Coronary artery (tissue), 2 donors: ENCODE results near the gene MCCC2.
A peak's percentile ranks its signal among the peaks of the same experiment; 100 is the strongest.
"Not testable (repeated sequence)": the region's sequence is repeated elsewhere in the genome, so short reads cannot be mapped to it uniquely, and the experiment has no call there.

Experiments
- DNase-seq: peaks from one replicate; pipeline ENCODE4 v3.0.0-alpha.2; 2017; ENCODE audit warnings: low spot score
- H3K27ac ChIP-seq, 2 donors: fragments of 200-600 bp; sonication (generic); one replicate each; pipeline ENCODE4 v1.5.1; 2016 to 2019
- H3K4me3 ChIP-seq: fragments of 200-600 bp; sonication (generic); 2 replicates; pipeline ENCODE4 v1.5.1; 2016; ENCODE audit warnings: mild to moderate bottlenecking, moderate library complexity
- TF ChIP-seq, protein P1 (sequence below): fragments of 200-600 bp; sonication (generic); IDR thresholded peaks from one replicate; pipeline ENCODE4 v1.5.1; 2019; ENCODE audit warnings: antibody characterized with exemption

The MCCC2 gene

GRCh38 chr5:71588533-71588885 is 1.4 kb downstream of the MCCC2 start:
- Histone ChIP-seq H3K4me3 (peak overlapping the region; percentile 96), H3K27ac (no peak overlapping the region)
- TF ChIP-seq, protein P1, sequence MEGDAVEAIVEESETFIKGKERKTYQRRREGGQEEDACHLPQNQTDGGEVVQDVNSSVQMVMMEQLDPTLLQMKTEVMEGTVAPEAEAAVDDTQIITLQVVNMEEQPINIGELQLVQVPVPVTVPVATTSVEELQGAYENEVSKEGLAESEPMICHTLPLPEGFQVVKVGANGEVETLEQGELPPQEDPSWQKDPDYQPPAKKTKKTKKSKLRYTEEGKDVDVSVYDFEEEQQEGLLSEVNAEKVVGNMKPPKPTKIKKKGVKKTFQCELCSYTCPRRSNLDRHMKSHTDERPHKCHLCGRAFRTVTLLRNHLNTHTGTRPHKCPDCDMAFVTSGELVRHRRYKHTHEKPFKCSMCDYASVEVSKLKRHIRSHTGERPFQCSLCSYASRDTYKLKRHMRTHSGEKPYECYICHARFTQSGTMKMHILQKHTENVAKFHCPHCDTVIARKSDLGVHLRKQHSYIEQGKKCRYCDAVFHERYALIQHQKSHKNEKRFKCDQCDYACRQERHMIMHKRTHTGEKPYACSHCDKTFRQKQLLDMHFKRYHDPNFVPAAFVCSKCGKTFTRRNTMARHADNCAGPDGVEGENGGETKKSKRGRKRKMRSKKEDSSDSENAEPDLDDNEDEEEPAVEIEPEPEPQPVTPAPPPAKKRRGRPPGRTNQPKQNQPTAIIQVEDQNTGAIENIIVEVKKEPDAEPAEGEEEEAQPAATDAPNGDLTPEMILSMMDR: no peak
- no peak for DNase-seq

- no peak overlapping the region for H3K4me3 ChIP-seq
Measured at GRCh38 chr5:71589903-71590302, 2.8 kb downstream of the MCCC2 start.

DNA sequence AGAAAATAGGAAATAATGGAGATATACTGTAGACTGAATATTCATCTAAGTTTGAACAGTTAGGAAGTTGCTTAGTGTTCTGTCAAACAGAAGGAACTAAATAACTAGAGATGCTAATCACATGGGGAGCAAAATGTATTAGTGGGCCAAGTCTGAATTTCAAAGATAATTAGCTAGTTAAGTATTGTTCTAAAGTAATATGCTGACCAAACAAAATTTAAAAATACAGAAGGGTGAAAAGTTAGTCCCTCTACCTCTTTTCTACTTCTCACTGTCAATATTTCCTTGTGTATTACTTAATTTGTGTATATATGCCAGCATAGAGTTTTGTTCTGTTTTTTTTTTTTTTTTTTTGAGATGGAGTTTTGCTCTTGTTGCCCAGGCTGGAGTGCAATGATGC is 4.0 kb downstream of the MCCC2 start:
- DNase-seq: no peak
- TF ChIP-seq, protein P1: no peak
- Histone ChIP-seq H3K4me3 (no peak overlapping the region), H3K27ac (no peak overlapping the region)

More at GRCh38 chr5:71589903-71590302, 2.8 kb downstream of the MCCC2 start:
- DNase-seq: no peak
- TF ChIP-seq, protein P1: no peak
- no peak overlapping the region for H3K27ac ChIP-seq

- TF ChIP-seq, protein P1: no peak
- H3K27ac ChIP-seq: no peak overlapping the region
- DNase-seq: no peak
- no peak overlapping the region for H3K4me3 ChIP-seq
Measured at GRCh38 chr5:71596169-71596568, 9.0 kb downstream of the MCCC2 start.

GRCh38 chr5:71597001-71597400 is 9.9 kb downstream of the MCCC2 start:
- DNase-seq: no peak
- no peak overlapping the region for H3K27ac ChIP-seq
- H3K4me3 ChIP-seq: no peak overlapping the region
- TF ChIP-seq, protein P1: no peak

DNA sequence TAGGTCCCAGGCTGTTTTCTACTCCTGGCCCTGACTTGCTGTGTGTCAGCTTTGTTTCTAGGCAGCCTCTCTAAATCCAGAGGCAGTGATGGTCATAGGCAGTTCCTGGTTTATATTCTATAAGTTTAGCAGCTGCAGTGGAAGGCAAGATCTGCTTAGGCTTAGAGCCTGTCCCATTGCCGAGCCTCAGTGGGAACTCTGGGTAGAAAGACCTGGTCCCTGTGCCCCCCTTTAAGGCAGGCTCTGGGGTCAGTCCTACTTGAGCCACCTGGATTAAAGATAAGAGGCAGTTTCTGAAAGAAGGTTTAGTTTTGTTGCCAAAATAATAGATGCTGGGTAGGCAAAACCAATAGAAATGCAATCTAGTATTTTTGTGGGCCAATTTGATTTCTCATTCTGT is 13.6 kb downstream of the MCCC2 start:
- Histone ChIP-seq H3K4me3 (no peak overlapping the region), H3K27ac (peak overlapping the region in 1 of 2 donors; percentile 44)
- no peak for DNase-seq
- TF ChIP-seq, protein P1: no peak

DNA sequence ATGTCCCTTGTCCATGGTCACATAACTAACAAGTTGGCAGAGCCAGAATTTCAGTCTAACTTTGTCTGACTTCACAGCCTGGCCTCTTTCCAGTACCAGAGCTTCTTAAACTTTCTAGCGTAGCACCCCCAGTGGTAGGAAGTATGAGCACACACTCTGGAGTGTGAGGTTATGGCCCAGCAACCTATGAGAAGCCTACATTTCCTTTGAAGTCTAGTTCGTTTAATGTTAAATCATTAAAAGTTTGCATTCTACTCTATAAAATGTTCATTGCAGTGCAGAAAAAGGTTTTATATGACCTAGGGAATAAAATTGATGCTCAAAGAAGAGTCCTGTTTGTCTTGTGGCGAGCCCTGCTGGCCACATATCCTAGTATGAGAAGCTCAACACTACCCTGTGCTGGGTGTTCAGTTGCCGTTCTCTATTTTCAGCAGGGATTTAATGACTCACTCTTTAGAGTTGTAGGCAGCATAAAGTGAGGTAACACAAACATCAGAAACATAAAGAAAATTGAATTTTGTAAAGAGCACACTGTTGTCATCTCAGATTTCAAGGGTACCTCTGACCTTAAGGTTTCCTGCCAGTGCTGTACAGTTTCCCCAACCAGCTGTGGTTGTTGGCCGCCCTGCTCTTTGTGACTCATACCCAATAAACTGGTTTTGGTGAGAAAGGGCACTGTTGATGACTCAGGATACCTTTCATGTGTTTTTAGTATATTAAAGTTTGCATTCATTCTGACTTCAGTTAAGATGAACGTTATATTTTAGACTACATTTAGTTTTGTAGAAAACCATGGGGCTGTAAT is 14.3 kb downstream of the MCCC2 start:
- no peak for DNase-seq

GRCh38 chr5:71609916-71610315 is 22.8 kb downstream of the MCCC2 start:
- not testable (repeated sequence) for DNase-seq, H3K4me3 ChIP-seq, H3K27ac ChIP-seq

More for the DNA sequence above, 14.3 kb downstream of the MCCC2 start:
- Histone ChIP-seq H3K27ac (peak overlapping the region in 1 of 2 donors; percentile 44), H3K4me3 (no peak overlapping the region)
- TF ChIP-seq, protein P1: peak; percentile 22
